H9 (cell line): ENCODE measurements around the gene ATP8A2. TPM values are rescaled to one million over a fixed set of nuclear protein-coding genes. Genes with fewer than 3 reads are reported as not detected.

Experiments
- DNase-seq: peaks from one replicate; pipeline ENCODE4 v3.0.0-alpha.2; 2017
- H2AFZ ChIP-seq: one replicate; pipeline ENCODE4 v1.6.1; 2013; ENCODE audit warnings: mild to moderate bottlenecking, low read length, control low read depth, moderate library complexity
- H2AK5ac ChIP-seq: 2 replicates; pipeline ENCODE4 v1.6.1; 2013; ENCODE audit warnings: low read length, control low read depth, mixed read lengths; ENCODE audit not compliant: insufficient read length
- H2BK120ac ChIP-seq: one replicate; pipeline ENCODE4 v1.6.1; 2013; ENCODE audit warnings: low read depth, mild to moderate bottlenecking, low read length, control low read depth, inconsistent platforms; ENCODE audit not compliant: poor library complexity, severe bottlenecking
- H2BK12ac ChIP-seq: 2 replicates; pipeline ENCODE4 v1.6.1; 2013; ENCODE audit warnings: low read length, control low read depth, mixed read lengths, low read depth; ENCODE audit not compliant: insufficient read length
- H2BK15ac ChIP-seq: 2 replicates; pipeline ENCODE4 v1.6.1; 2013; ENCODE audit warnings: low read depth, low read length, control low read depth
- H2BK20ac ChIP-seq: one replicate; pipeline ENCODE4 v1.6.1; 2013; ENCODE audit warnings: low read depth, mild to moderate bottlenecking, low read length, control low read depth, inconsistent platforms; ENCODE audit not compliant: poor library complexity, severe bottlenecking
- H2BK5ac ChIP-seq: 2 replicates; pipeline ENCODE4 v1.6.1; 2013; ENCODE audit warnings: low read length, control low read depth, mixed read lengths; ENCODE audit not compliant: insufficient read length
- H3K14ac ChIP-seq: 2 replicates; pipeline ENCODE4 v1.6.1; 2013; ENCODE audit warnings: low read length, control low read depth; ENCODE audit not compliant: insufficient read depth
- H3K18ac ChIP-seq: 2 replicates; pipeline ENCODE4 v1.6.1; 2013; ENCODE audit warnings: low read depth, mild to moderate bottlenecking, mixed read lengths, low read length, control low read depth; ENCODE audit not compliant: insufficient read length
- H3K23ac ChIP-seq: 2 replicates; pipeline ENCODE4 v1.6.1; 2013; ENCODE audit warnings: low read length, control low read depth, mixed read lengths, low read depth; ENCODE audit not compliant: insufficient read length
- H3K23me2 ChIP-seq: 2 replicates; pipeline ENCODE4 v1.6.1; 2013; ENCODE audit warnings: low read depth, mild to moderate bottlenecking, mixed read lengths, low read length, control low read depth; ENCODE audit not compliant: insufficient read length, poor library complexity, severe bottlenecking
- H3K27ac ChIP-seq: 2 replicates; pipeline ENCODE4 v1.5.1; 2013; ENCODE audit warnings: low read length, control low read depth, mixed read lengths, low read depth; ENCODE audit not compliant: insufficient read length
- H3K27me3 ChIP-seq: 2 replicates; pipeline ENCODE4 v1.6.1; 2013; ENCODE audit warnings: low read length, control low read depth, inconsistent platforms; ENCODE audit not compliant: insufficient read depth
- H3K4ac ChIP-seq: 2 replicates; pipeline ENCODE4 v1.6.1; 2013; ENCODE audit warnings: low read depth, mild to moderate bottlenecking, control low read depth, inconsistent platforms, low read length, moderate library complexity
- H3K4me1 ChIP-seq: 2 replicates; pipeline ENCODE4 v1.6.1; 2013; ENCODE audit warnings: low read length, control low read depth, inconsistent platforms; ENCODE audit not compliant: insufficient read depth
- H3K4me2 ChIP-seq: 2 replicates; pipeline ENCODE4 v1.6.1; 2013; ENCODE audit warnings: low read length, control low read depth, mixed read lengths; ENCODE audit not compliant: insufficient read length, insufficient read depth
- H3K56ac ChIP-seq: 2 replicates; pipeline ENCODE4 v1.6.1; 2013; ENCODE audit warnings: low read depth, mild to moderate bottlenecking, mixed read lengths, low read length, control low read depth; ENCODE audit not compliant: insufficient read length
- H3K79me1 ChIP-seq: 2 replicates; pipeline ENCODE4 v1.6.1; 2013; ENCODE audit warnings: low read depth, mild to moderate bottlenecking, moderate library complexity, low read length, control low read depth, inconsistent platforms; ENCODE audit not compliant: insufficient read depth, poor library complexity, severe bottlenecking
- H3K79me2 ChIP-seq: 2 replicates; pipeline ENCODE4 v1.6.1; 2013; ENCODE audit warnings: low read length, control low read depth, inconsistent platforms; ENCODE audit not compliant: insufficient read depth
- H3K9ac ChIP-seq: 2 replicates; pipeline ENCODE4 v1.6.1; 2013; ENCODE audit warnings: low read length, control low read depth, mixed read lengths; ENCODE audit not compliant: insufficient read length; ENCODE audit errors: extremely low read depth
- H3K9me3 ChIP-seq: one replicate; pipeline ENCODE4 v1.6.1; 2013; ENCODE audit warnings: low read depth, low read length, inconsistent platforms; ENCODE audit not compliant: control insufficient read depth
- H3T11ph ChIP-seq: one replicate; pipeline ENCODE4 v1.6.1; 2013; ENCODE audit warnings: mild to moderate bottlenecking, low read length, control low read depth, inconsistent platforms
- H4K20me1 ChIP-seq: one replicate; pipeline ENCODE4 v1.6.1; 2013; ENCODE audit not compliant: control insufficient read depth, insufficient read length, insufficient read depth
- H4K5ac ChIP-seq: 2 replicates; pipeline ENCODE4 v1.6.1; 2013; ENCODE audit warnings: low read depth, mild to moderate bottlenecking, mixed read lengths, low read length, control low read depth; ENCODE audit not compliant: insufficient read length
- H4K8ac ChIP-seq: replicated peaks from 2 replicates; pipeline ENCODE4 v1.6.1; 2013; ENCODE audit warnings: low read length, control low read depth, mixed read lengths, low read depth; ENCODE audit not compliant: insufficient read length
- H4K91ac ChIP-seq: 2 replicates; pipeline ENCODE4 v1.6.1; 2013; ENCODE audit warnings: low read depth, mild to moderate bottlenecking, moderate library complexity, mixed read lengths, low read length, control low read depth; ENCODE audit not compliant: insufficient read length
- H3K27ac Mint-ChIP-seq, 3 experiments: 2 replicates in 2 of 3; 3 replicates in 1 of 3; pipeline ENCODE4 v1.8.0; 2020 to 2021; ENCODE audit warnings: mixed read lengths in 3 of 3, mild to moderate bottlenecking in 1 of 3, moderate library complexity in 1 of 3
- H3K27me3 Mint-ChIP-seq: 2 replicates; pipeline ENCODE4 v1.8.0; 2021; ENCODE audit warnings: low read depth, mild to moderate bottlenecking, moderate library complexity, mixed read lengths
- H3K36me3 Mint-ChIP-seq, 3 experiments: 2 replicates in 2 of 3; 3 replicates in 1 of 3; pipeline ENCODE4 v1.8.0; 2020 to 2021; ENCODE audit warnings: low read depth in 3 of 3, mixed read lengths in 3 of 3; ENCODE audit not compliant: insufficient read depth in 1 of 3
- H3K4me1 Mint-ChIP-seq, 2 experiments: 2 replicates each; pipeline ENCODE4 v1.8.0; 2020; ENCODE audit warnings: mixed read lengths in 2 of 2
- H3K4me3 Mint-ChIP-seq, 2 experiments: 2 replicates in 1 of 2; 3 replicates in 1 of 2; pipeline ENCODE4 v1.8.0; 2020 to 2021; ENCODE audit warnings: mild to moderate bottlenecking in 2 of 2, mixed read lengths in 2 of 2, moderate library complexity in 1 of 2
- H3K9me3 Mint-ChIP-seq, 2 experiments: 2 replicates in 1 of 2; 3 replicates in 1 of 2; pipeline ENCODE4 v1.8.0; 2020; ENCODE audit warnings: mild to moderate bottlenecking in 2 of 2, mixed read lengths in 2 of 2, moderate library complexity in 1 of 2
- WGBS: extraction: QIAGEN DNeasy Blood & Tissue Kit; methylation state at CpG from one replicate; pipeline ENCODE4 v1.1.7; 2013; ENCODE audit warnings: missing lambda C conversion rate, low lambda C conversion rate, mixed read lengths; ENCODE audit not compliant: insufficient read length; ENCODE audit errors: extremely low coverage; 5-methylcytosine and 5-hydroxymethylcytosine counted together
- total RNA-seq: library from RNA; stranded (reverse); gene quantifications from 2 replicates; pipeline ENCODE4 v1.2.1, GENCODE V29; 2021
- TF ChIP-seq, protein P1 (sequence below): fragments of 200-600 bp; sonication (generic); conservative IDR thresholded peaks from 3 replicates; pipeline ENCODE4 v1.8.0; 2021; ENCODE audit warnings: antibody characterized with exemption, mild to moderate bottlenecking

ATP8A2 gene
- total RNA-seq, 1 experiment from 2014 or later: 18.2 TPM

DNA sequence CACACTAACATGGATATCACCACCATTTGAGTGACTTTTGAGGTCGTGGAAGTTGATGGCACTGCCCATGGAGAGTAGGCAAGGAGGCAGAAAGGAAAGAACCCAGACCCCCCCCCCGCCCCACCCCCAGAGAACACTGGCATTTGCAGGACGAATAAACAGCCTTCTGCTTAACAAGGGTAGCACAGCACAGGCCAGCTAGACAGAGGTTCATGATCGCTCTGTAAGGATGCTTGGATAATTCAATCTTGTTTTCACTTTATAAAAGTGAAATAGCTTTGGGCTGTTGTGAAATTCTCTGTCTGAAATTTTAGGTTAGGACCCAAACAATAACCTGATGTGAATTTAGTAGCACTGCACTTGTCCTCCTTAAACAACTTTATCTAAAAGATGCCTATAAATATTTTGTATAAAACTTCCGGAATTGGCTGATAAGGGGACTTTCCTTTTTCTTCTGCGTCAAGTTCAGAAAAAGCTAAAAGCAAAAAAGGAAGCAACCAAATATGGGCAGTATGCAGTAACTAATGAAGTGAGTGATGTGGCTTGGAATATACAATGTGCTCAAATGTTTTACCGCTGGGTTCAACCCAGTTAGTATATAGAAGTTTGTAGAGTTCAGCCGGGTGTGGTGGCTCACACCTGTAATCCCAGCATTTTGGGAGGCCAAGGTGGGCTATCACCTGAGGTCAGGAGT, 516.3 kb downstream of the ATP8A2 start:
- no peak overlapping the region for H2BK15ac ChIP-seq
- H3K23ac ChIP-seq: no peak overlapping the region
- no peak for DNase-seq
- WGBS: no CpG with 5 or more reads among the region's 8 CpGs
- no peaks in the 10 kb centered on the region for H3K79me2 ChIP-seq
- Mint-ChIP-seq H3K4me3 (no peak overlapping the region), H3K36me3 (peaks cover 0 to 3% (median 0%) of the 10 kb centered on the region in 3 experiments; a peak in 3 of 7 replicates), H3K4me1 (peaks cover 18 to 31% of the 10 kb centered on the region in 2 experiments), H3K9me3 (no peaks in the 10 kb centered on the region; a peak in 1 of 5 replicates), H3K27ac (no peak overlapping the region), H3K27me3 (no peaks in the 10 kb centered on the region)
- no peak overlapping the region for H2BK20ac ChIP-seq
- H4K8ac ChIP-seq: no peak overlapping the region
- no peak overlapping the region for H3T11ph ChIP-seq
- no peak overlapping the region for H3K14ac ChIP-seq
- no peak overlapping the region for H3K18ac ChIP-seq
- H3K4me1 ChIP-seq: no peaks in the 10 kb centered on the region
- peaks cover 4% of the 10 kb centered on the region for H3K23me2 ChIP-seq
- H2BK5ac ChIP-seq: no peak overlapping the region
- TF ChIP-seq, protein P1, sequence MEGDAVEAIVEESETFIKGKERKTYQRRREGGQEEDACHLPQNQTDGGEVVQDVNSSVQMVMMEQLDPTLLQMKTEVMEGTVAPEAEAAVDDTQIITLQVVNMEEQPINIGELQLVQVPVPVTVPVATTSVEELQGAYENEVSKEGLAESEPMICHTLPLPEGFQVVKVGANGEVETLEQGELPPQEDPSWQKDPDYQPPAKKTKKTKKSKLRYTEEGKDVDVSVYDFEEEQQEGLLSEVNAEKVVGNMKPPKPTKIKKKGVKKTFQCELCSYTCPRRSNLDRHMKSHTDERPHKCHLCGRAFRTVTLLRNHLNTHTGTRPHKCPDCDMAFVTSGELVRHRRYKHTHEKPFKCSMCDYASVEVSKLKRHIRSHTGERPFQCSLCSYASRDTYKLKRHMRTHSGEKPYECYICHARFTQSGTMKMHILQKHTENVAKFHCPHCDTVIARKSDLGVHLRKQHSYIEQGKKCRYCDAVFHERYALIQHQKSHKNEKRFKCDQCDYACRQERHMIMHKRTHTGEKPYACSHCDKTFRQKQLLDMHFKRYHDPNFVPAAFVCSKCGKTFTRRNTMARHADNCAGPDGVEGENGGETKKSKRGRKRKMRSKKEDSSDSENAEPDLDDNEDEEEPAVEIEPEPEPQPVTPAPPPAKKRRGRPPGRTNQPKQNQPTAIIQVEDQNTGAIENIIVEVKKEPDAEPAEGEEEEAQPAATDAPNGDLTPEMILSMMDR: no peak
- no peak overlapping the region for H3K27ac ChIP-seq
- no peaks in the 10 kb centered on the region for H4K20me1 ChIP-seq
- H4K5ac ChIP-seq: no peak overlapping the region
- H3K9ac ChIP-seq: no peak overlapping the region
- no peaks in the 10 kb centered on the region for H3K27me3 ChIP-seq
- no peak overlapping the region for H4K91ac ChIP-seq
- H3K56ac ChIP-seq: no peak overlapping the region
- no peak overlapping the region for H2AFZ ChIP-seq
- H2BK12ac ChIP-seq: no peak overlapping the region
- no peaks in the 10 kb centered on the region for H3K79me1 ChIP-seq
- no peak overlapping the region for H2BK120ac ChIP-seq
- H2AK5ac ChIP-seq: no peak overlapping the region
- H3K4me2 ChIP-seq: no peak overlapping the region
- no peak overlapping the region for H3K4ac ChIP-seq
- no peaks in the 10 kb centered on the region for H3K9me3 ChIP-seq
